GM12892 (cell line): ENCODE data around the gene SEC63.

Experiments
- POLR2A ChIP-seq: IDR thresholded peaks from 2 replicates; pipeline ENCODE4 v1.6.1; 2011; ENCODE audit warnings: low read depth, low read length, control low read depth
- POLR2AphosphoS5 ChIP-seq: IDR thresholded peaks from 2 replicates; pipeline ENCODE4 v1.6.1; 2011; ENCODE audit warnings: low read depth, low read length, control low read depth

- TF ChIP-seq POLR2AphosphoS5 = no peak
- TF ChIP-seq POLR2A = no peak
Measured at GRCh38 chr6:107977283-107977682, 19.3 kb upstream of the SEC63 start.
